Stimulated activated CD4-positive, alpha-beta T cell treated with anti-CD3 and anti-CD28 coated beads, Interleukin-4, amount 100 ng/mL, for 4 hours (primary cell): ENCODE data around the gene LMTK2.

Source experiments
- DNase-seq, 2 experiments: peaks; one replicate each; pipeline ENCODE4 v3.0.0-alpha.2; 2020

LMTK2 gene

GRCh38 chr7:98138672-98139071, 32.0 kb downstream of the LMTK2 start:
- no peak for DNase-seq

GRCh38 chr7:98142658-98143057, 36.0 kb downstream of the LMTK2 start:
- no peak for DNase-seq

DNA sequence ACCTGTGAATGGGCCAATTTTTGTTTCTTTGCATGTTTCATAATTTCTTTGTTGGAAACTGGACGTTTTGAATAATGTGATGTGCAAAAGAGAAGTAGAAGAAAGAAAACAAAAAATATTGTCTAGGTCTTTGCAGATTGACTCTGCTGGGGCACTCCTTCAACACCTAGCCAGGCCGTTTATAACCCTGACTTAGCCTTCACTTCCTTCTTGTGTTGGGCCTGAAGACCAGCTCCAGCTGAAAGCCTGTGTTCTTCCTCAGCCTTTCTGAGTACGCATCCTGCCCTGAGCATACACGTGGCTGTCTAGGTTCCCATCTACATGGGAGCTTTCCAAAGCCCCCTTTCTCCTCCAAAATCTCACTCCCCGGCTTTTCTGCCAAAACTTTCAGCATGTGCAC, 41.9 kb downstream of the LMTK2 start:
- no peak for DNase-seq

GRCh38 chr7:98149116-98149692, 42.5 kb downstream of the LMTK2 start:
- DNase-seq: no peak

DNA sequence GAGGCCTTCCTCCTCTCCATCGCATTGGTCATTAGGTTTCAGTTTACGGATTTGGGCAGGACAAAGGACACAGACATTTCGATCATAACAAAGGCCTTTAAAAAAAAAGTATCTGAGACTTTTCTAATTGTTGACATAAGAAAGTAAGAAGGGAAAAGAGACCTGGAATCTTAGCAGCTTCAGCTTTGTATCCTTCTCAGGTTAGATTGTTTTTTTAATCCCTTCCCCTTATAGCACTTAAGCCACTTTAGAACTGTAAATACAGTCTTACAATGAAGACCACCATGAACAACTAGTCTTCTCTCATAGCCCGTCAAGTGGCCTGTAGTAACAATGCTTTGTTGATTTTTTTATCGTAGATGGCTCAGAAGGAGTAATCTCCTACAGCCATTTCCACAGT, 45.2 kb downstream of the LMTK2 start:
- no peak for DNase-seq

GRCh38 chr7:98156700-98157099, 50.0 kb downstream of the LMTK2 start:
- DNase-seq: no peak

- DNase-seq: no peak
Measured at GRCh38 chr7:98157761-98158160, 51.1 kb downstream of the LMTK2 start.

DNA sequence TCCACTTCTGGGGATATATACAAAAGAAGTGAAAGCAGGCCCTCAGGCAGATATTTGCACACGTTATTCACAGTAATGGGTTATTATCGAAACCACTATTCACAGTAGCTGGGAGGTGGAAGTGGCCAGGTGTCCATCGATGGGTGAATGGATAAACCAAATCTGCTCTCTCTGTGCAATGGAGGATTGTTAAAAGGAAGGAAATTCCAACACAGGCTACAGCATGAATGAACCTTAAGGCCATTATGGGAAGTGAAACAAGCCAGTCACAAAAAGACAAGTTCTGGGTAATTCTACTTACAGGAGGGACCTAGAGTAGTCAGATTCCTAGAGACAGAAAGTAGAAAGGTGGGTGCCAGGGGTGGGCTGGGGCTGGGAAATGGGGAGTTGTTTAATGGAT, 56.1 kb downstream of the LMTK2 start:
- DNase-seq: no peak

- DNase-seq: no peak
Measured at GRCh38 chr7:98163269-98163668, 56.6 kb downstream of the LMTK2 start.

- DNase-seq: no peak
Measured at GRCh38 chr7:98163704-98164494, 57.2 kb downstream of the LMTK2 start.

GRCh38 chr7:98165827-98166667, 59.4 kb downstream of the LMTK2 start:
- DNase-seq: peak; percentile 10 to 39

DNA sequence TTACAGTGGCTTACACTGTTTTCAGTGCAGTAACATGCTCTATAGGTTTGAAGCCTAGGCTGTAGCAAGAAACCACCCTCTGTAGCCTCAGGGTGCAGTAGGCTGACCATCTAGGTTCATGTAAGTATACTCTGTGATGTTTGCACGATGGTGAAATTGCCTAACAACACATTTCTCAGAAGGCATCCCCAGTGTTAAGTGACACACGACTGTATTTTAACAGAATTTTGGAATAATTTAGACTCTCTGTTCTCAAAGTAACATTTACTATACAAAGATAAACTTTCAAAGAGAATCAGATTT, 60.0 kb downstream of the LMTK2 start:
- DNase-seq: no peak

GRCh38 chr7:98167653-98168052, 61.0 kb downstream of the LMTK2 start:
- no peak for DNase-seq

DNA sequence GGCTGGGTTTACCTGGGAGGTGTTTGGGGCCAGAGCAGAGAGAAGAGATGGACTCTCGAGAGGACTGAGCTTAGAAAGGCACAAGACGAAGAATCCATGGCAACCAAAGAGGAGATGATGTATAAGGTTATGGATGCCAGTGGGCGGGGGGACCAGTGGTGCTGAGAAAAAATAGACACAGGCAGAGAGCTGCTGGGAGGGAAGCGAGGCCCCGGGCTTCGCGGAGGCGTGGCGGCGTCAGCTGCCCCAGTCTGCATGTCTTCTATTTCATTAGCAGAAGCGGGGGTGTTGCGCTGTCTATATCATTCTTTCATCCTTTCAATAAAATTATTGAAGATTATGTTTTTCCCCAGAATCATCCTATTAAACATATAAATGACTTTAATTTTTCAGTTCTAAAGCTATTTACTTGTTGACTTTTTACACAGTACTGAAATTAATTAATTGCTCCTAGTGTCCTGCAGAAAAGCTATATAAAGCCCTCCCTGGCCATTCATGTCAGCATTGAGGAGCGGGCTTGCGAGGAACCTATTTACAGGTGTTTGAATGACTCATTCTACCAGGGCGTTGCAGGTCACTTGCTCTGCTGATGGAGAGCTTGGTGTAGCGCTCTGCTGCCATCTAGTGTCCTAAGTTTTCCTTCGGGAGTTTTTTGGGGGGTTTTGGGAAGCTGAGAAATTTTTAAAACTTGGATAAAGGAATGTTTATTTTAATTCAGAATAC, 61.7 kb downstream of the LMTK2 start:
- DNase-seq: peak; percentile 53 to 63

GRCh38 chr7:98168904-98169621, 62.4 kb downstream of the LMTK2 start:
- DNase-seq: no peak

DNA sequence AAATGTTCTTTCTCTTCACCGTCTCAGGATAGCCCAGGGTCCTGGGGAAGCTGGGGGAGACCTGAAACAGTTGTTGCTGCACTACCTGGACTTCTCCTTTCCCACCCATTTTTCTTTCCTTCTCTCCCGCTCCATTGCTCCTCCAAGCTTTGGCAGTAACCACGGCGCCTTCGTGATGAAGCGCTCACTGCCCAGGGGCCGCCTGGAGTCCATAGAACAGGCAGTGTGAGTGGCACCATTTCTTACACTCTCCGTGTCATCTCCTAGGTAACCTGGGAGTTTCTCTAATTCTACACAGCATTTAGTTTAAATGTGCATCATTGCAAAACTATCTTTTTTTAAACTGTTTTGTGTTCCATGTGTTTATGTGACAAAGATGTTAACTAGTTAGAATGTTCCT, 64.3 kb downstream of the LMTK2 start:
- no peak for DNase-seq

GRCh38 chr7:98171449-98171848, 64.8 kb downstream of the LMTK2 start:
- no peak for DNase-seq

GRCh38 chr7:98174334-98175259, 67.9 kb downstream of the LMTK2 start:
- DNase-seq: no peak

- no peak for DNase-seq
Measured at GRCh38 chr7:98175260-98175940, 68.7 kb downstream of the LMTK2 start.

DNA sequence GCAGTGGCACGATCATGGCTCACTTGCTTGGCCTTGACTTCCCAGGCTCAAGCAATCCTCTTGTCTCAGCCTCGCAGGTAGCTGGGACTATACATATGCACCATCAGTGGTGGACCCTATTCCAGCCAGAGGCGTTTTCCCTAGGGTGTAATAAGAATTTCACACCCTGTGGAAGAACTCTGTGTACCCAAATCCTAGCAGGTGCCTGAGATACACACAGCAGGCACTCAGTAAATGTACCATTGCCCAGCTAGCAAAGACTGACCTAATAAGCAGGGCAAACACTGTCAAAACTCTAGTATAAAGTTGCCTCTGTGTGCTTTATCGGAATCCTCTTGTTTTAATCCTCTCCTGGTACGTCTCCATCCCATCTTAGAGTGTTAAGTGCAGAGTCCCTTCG, 70.9 kb downstream of the LMTK2 start:
- DNase-seq: no peak

- no peak for DNase-seq
Measured at GRCh38 chr7:98178321-98178720, 71.7 kb downstream of the LMTK2 start.
